ENCODE data around the gene NTN3.

GRCh38 chr16:2472885-2473445, 1.9 kb downstream of the NTN3 start:
- TF ChIP-seq GATA2 (IDR thresholded peaks at IDR 0.05; ENCODE audit: low read depth, low read length) (no peak), GATA3 (IDR thresholded peaks at IDR 0.05; ENCODE audit: low read depth, low read length) (no peak)

Data from SH-SY5Y (cell line).